Ishikawa (cell line): ENCODE data around the gene CAMK4.

Experiments used
- CEBPB ChIP-seq: IDR thresholded peaks from 2 replicates; pipeline ENCODE4 v1.6.1; 2012
- CREB1 ChIP-seq: IDR thresholded peaks from 2 replicates; pipeline ENCODE4 v1.6.1; 2012; ENCODE audit warnings: low read depth
- EP300 ChIP-seq: IDR thresholded peaks from 2 replicates; pipeline ENCODE4 v1.6.1; 2012; ENCODE audit warnings: borderline replicate concordance
- MAX ChIP-seq: IDR thresholded peaks from 2 replicates; pipeline ENCODE4 v1.6.1; 2012
- RAD21 ChIP-seq: IDR thresholded peaks from 2 replicates; pipeline ENCODE4 v1.6.1; 2012; ENCODE audit warnings: low read depth
- TAF1 ChIP-seq: IDR thresholded peaks from 2 replicates; pipeline ENCODE4 v1.6.1; 2012; ENCODE audit warnings: low read depth, mild to moderate bottlenecking
- TCF12 ChIP-seq: IDR thresholded peaks from 2 replicates; pipeline ENCODE4 v1.6.1; 2012; ENCODE audit warnings: low read depth
- USF1 ChIP-seq: IDR thresholded peaks from 2 replicates; pipeline ENCODE4 v1.6.1; 2012
- ZBTB7A ChIP-seq: IDR thresholded peaks from 2 replicates; pipeline ENCODE4 v1.6.1; 2012; ENCODE audit warnings: low read depth

GRCh38 chr5:111348661-111349329 is 124.6 kb downstream of the CAMK4 start:
- no peak for TF ChIP-seq MAX
- no peak for TF ChIP-seq RAD21
- no peak for TF ChIP-seq TCF12
- TF ChIP-seq ZBTB7A: no peak
- no peak for TF ChIP-seq CEBPB
- no peak for TF ChIP-seq EP300
- no peak for TF ChIP-seq CREB1
- no peak for TF ChIP-seq USF1
- TF ChIP-seq TAF1: no peak
